Naive thymus-derived CD8-positive, alpha-beta T cell (primary cell): ENCODE results near the gene PDE4D. TPM values are rescaled to one million over a fixed set of nuclear protein-coding genes. Genes with fewer than 3 reads are reported as not detected.
A peak's percentile ranks its signal among the peaks of the same experiment; 100 is the strongest.
"Not testable (repeated sequence)": the region's sequence is repeated elsewhere in the genome, so short reads cannot be mapped to it uniquely, and the experiment has no call there.

ENCODE experiments used
- ATAC-seq, 2 donors: fragments of 150-1000 bp; cut with Tn5 transposase in 1 of 2; sonication (Bioruptor Pico), chemical (Tn5 transposase) in 1 of 2; 1 replicate in 1 of 2; 2 replicates in 1 of 2; pipeline ENCODE4 v1.10.0; 2021; ENCODE audit warnings: mild to moderate bottlenecking in 2 of 2, moderate library complexity in 2 of 2
- POLR2A ChIA-PET: fragments of 350-600 bp; sonication (Branson Sonifier 250); formaldehyde crosslinking; loops from one replicate; lab custom pipeline; 2021; ENCODE audit warnings: antibody characterized with exemption; lab: Charles Lee
- DNase-seq, 10 donors: peaks; one replicate each; pipeline versions ENCODE4 v3.0.0 to v3.0.0-alpha.2; 2020 to 2022
- H3K27ac Mint-ChIP-seq, 10 donors: one replicate each; pipeline ENCODE4 v1.8.0; 2020 to 2022; ENCODE audit warnings: mild to moderate bottlenecking in 10 of 10, mixed read lengths in 10 of 10, moderate library complexity in 4 of 10, inconsistent platforms in 1 of 10
- H3K27me3 Mint-ChIP-seq, 5 donors: one replicate each; pipeline ENCODE4 v1.8.0; 2021 to 2022; ENCODE audit warnings: mixed read lengths in 5 of 5
- H3K36me3 Mint-ChIP-seq, 3 donors: one replicate each; pipeline ENCODE4 v1.8.0; 2020 to 2022; ENCODE audit warnings: mixed read lengths in 3 of 3, mild to moderate bottlenecking in 2 of 3, inconsistent platforms in 1 of 3
- H3K4me1 Mint-ChIP-seq, 4 donors: one replicate each; pipeline ENCODE4 v1.8.0; 2021 to 2022; ENCODE audit warnings: mixed read lengths in 4 of 4
- H3K4me3 Mint-ChIP-seq, 10 donors: one replicate each; pipeline ENCODE4 v1.8.0; 2020 to 2022; ENCODE audit warnings: mild to moderate bottlenecking in 10 of 10, mixed read lengths in 10 of 10, moderate library complexity in 6 of 10, inconsistent platforms in 1 of 10
- H3K9me3 Mint-ChIP-seq, 9 donors: one replicate each; pipeline ENCODE4 v1.8.0; 2020 to 2022; ENCODE audit warnings: mixed read lengths in 9 of 9, mild to moderate bottlenecking in 3 of 9, inconsistent platforms in 1 of 9, moderate library complexity in 1 of 9
- polyA plus RNA-seq, 3 donors: library from polyadenylated mRNA; unstranded; fragments of 300-500 nt; fragmentation: Illumina TruSeq; gene quantifications; one replicate each; pipeline ENCODE4 v1.2.3, GENCODE V29; 2021
- total RNA-seq, 8 experiments: library from RNA in 2 of 8; stranded (reverse) in 2 of 8; gene quantifications; one replicate each; pipeline ENCODE4 v1.2.3 and lab custom pipeline; 2021 to 2026

The PDE4D gene
- total and polyA plus RNA-seq, 5 experiments from 2014 or later = 5.8 to 35.9 (median 8.8) TPM

DNA sequence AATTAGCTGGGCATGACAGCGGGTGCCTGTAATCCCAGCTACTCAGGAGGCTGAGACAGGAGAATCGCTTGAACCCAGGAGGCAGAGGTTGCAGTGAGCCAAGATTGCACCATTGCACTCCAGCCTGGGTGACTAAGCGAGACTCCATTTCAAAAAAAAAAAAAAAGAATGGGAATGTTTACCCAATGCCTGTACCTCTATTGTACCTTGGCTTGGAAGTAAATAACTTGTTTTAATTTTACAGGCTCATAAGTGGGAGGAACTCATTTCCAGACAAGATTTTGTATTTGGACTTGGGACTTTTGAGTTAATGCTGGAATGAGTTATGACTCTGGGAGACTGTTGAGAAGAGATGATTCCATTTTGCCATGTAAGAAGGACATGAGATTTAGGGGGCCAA, 484.5 kb downstream of the PDE4D start:
- POLR2A ChIA-PET, H3K27ac Mint-ChIP-seq, H3K4me1 Mint-ChIP-seq, H3K4me3 Mint-ChIP-seq, DNase-seq, ATAC-seq: not testable (repeated sequence)
- peaks cover 6 to 24% (median 9%) of the 10 kb centered on the region in 5 donors for H3K27me3 Mint-ChIP-seq
- peaks cover 0 to 17% (median 5%) of the 10 kb centered on the region in 3 donors for H3K36me3 Mint-ChIP-seq
- peaks cover 0 to 22% (median 10%) of the 10 kb centered on the region in 9 donors for H3K9me3 Mint-ChIP-seq

DNA sequence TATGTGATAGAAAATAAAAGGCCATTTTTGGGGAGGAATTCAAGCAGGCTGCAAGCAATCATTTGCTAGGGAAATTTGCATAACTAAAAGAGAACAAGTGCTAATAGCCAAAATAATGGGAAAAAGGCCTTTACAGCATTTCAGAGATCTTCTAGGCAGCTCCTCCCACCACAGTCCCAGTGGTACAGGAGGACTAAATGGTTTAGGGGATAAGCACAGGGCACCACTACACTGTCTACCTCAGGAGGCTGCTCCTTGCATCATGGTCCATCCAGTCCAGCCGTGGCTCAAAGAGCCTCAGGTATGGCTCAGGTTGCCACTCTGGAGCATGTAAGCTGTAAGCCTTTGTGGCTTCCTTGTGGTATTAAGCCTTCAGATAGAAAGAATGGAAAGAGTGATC, 485.6 kb downstream of the PDE4D start:
- no peak for ATAC-seq
- Mint-ChIP-seq H3K4me1 (peaks cover 0 to 1% (median 0%) of the 10 kb centered on the region in 4 donors), H3K27me3 (peaks cover 3 to 19% (median 11%) of the 10 kb centered on the region in 5 donors), H3K4me3 (no peak overlapping the region), H3K27ac (no peak overlapping the region), H3K9me3 (peaks cover 0 to 22% (median 10%) of the 10 kb centered on the region in 9 donors), H3K36me3 (peaks cover 0 to 17% (median 5%) of the 10 kb centered on the region in 3 donors)
- POLR2A ChIA-PET = no interaction called here
- DNase-seq = no peak

DNA sequence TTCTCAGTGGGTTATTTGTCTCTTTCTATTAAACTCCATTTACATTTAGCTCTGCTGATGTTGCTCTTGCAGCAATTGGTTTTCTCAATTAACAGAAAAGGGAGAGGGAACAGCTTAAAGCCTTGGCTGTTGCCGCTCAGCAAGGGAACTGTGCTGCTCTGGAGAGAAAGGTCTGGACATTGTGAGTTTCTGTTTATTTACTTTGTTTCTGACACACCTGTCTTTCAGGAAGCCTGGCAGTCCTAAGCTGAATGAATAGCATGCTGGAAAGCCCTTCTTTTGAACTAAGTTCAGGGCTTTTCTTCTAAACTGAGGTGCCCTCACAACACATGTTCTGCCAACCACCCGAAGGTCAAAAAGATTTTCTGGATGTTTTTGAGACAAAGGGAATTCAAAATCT, 491.9 kb downstream of the PDE4D start:
- DNase-seq (no peak), ATAC-seq (no peak)
- H3K27me3 Mint-ChIP-seq = peaks cover 0 to 5% (median 2%) of the 10 kb centered on the region in 5 donors
- no peaks in the 10 kb centered on the region for H3K36me3 Mint-ChIP-seq
- H3K4me1 Mint-ChIP-seq = peaks cover 0 to 1% (median 0%) of the 10 kb centered on the region in 4 donors
- POLR2A ChIA-PET = no interaction called here
- H3K9me3 Mint-ChIP-seq = peaks cover 0 to 7% (median under 1%) of the 10 kb centered on the region in 9 donors
- no peak overlapping the region for H3K27ac Mint-ChIP-seq
- no peak overlapping the region for H3K4me3 Mint-ChIP-seq

DNA sequence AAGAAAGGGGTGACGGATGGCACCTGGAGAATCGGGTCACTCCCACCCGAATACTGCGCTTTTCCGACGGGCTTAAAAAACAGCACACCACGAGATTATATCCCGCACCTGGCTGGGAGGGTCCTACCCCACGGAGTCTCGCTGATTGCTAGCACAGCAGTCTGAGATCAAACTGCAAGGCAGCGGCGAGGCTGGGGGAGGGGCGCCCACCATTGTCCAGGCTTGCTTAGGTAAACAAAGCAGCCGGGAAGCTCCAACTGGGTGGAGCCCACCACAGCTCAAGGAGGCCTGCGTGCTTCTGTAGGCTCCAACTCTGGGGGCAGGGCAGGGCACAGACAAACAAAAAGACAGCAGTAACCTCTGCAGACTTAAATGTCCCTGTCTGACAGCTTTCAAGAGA, 498.6 kb downstream of the PDE4D start:
- POLR2A ChIA-PET, H3K4me3 Mint-ChIP-seq, H3K36me3 Mint-ChIP-seq, DNase-seq, H3K27ac Mint-ChIP-seq, ATAC-seq, H3K9me3 Mint-ChIP-seq, H3K4me1 Mint-ChIP-seq: not testable (repeated sequence)
- peaks cover 0 to 16% (median 3%) of the 10 kb centered on the region in 5 donors for H3K27me3 Mint-ChIP-seq

DNA sequence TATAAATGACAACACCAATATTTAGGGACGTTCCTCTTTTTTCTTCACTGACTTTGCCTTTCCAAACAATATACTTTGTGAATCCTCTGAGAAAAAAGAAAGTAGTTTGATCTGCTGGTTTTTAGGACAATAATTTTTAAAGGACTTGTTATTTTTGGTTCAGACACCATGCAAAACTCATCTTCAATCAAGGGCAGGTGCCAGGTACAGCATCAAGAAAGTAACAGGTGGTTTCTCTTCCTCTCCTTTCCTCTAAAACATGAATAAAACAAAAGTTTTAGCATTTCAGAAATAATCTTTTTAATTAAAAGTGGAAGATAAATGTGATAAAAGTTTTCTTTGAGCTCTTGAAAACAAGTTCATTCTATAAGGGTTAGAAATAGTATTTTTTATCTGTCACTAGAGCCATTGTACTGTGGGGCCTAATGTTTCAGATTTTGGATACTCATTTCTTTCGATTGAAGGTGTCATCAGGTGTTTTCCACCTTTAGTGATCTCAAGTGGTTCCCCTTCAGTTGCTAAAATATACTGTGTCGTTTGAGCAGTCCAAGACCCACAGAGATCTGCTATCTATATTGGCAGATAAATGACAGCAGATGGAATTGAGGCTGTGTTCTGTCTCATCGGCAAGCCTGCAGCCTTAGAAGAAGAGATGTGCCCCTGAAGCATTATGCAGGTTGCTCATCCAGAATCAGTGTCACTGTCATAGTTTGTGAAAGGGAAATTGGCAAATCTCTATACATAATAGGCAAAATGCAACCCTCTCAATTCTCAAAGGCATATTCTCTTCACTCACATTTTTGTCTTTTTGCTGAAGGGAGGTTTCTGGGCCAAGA, 499.7 kb downstream of the PDE4D start:
- Mint-ChIP-seq H3K4me3 (no peak overlapping the region), H3K27me3 (peaks cover 4 to 24% (median 8%) of the 10 kb centered on the region in 5 donors), H3K9me3 (no peaks in the 10 kb centered on the region), H3K27ac (no peak overlapping the region), H3K36me3 (no peaks in the 10 kb centered on the region), H3K4me1 (no peaks in the 10 kb centered on the region)
- DNase-seq (no peak), ATAC-seq (no peak)
- POLR2A ChIA-PET = no interaction called here

DNA sequence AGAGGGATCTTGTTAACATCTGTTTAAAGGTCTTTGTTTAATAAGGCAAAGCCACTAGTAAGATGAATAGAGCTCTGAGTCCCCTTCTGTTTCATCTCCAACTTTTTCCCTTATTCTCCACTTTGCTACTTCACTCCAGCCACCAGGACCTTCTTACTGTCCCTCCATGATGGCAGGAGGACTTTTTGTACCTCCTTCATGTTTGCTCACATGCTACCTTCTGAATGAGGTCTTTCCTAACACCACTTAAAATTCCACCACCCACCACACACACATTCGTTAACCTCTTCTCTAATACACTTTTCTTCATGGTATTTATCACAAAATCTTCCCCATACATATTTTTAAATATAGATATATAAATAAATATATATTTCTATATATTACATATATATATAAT, 501.9 kb downstream of the PDE4D start:
- POLR2A ChIA-PET = no interaction called here
- ATAC-seq (no peak), DNase-seq (no peak)
- peaks cover 4 to 24% (median 10%) of the 10 kb centered on the region in 5 donors for H3K27me3 Mint-ChIP-seq
- H3K4me1 Mint-ChIP-seq = no peaks in the 10 kb centered on the region
- no peaks in the 10 kb centered on the region for H3K36me3 Mint-ChIP-seq
- no peak overlapping the region for H3K4me3 Mint-ChIP-seq
- H3K27ac Mint-ChIP-seq = no peak overlapping the region
- no peaks in the 10 kb centered on the region for H3K9me3 Mint-ChIP-seq

DNA sequence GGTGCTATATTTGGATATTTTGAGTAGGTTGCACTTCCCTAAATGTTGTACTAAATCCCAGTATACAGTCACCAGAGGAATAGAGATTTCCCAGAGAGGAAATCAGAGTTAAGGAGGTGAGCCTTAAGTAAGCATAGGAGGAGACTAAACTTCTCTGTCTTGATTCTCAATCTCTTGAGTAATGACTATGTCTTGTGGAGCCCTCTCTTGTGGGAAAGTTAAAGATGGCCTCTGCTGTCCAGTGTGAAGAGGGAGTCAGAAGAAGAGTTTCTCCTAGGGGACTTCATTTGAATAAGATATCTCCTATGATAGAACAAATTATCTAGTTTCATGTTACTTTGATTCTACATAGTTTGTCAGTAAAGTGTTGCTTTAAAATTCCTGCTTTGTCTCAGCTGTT, 502.5 kb downstream of the PDE4D start:
- Mint-ChIP-seq H3K27ac (no peak overlapping the region), H3K9me3 (no peaks in the 10 kb centered on the region)

DNA sequence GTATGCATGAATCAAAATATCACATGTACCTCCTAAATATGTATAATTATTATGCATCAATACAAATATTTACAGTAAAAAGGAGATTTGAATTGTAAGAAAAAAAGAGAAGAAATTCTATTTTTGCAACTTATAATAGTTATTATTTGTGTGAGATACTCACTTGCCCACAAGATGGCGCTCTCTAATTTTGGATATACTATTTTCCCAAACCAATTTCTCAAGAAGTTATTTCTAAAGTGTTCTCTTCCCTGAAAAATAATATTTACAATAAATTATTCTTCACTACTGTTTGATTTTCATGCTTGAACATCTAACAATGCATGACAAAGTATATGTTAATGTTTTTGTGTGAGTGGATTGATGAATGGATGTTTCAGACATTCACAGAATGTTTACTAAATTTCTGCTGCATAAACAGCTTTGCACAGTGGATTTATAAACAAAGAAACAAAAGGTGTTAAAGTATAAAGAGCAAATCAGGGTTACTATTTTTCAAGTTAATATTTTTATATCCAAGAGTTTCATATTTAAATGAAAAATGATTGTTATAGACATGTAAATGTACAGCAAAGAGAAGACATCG, 503.4 kb downstream of the PDE4D start:
- POLR2A ChIA-PET = no interaction called here
- DNase-seq (peak in 3 of 10 donors; percentile 15 to 17 (median 16)), ATAC-seq (no peak)
- Mint-ChIP-seq H3K4me3 (no peak overlapping the region), H3K4me1 (no peaks in the 10 kb centered on the region), H3K36me3 (no peaks in the 10 kb centered on the region), H3K27ac (no peak overlapping the region), H3K27me3 (peaks cover 5 to 24% (median 12%) of the 10 kb centered on the region in 5 donors), H3K9me3 (no peaks in the 10 kb centered on the region)

More for the DNA sequence above, 502.5 kb downstream of the PDE4D start:
- Mint-ChIP-seq H3K36me3 (no peaks in the 10 kb centered on the region), H3K27me3 (peaks cover 5 to 24% (median 11%) of the 10 kb centered on the region in 5 donors), H3K4me3 (no peak overlapping the region), H3K4me1 (no peaks in the 10 kb centered on the region)
- ATAC-seq (no peak), DNase-seq (no peak)
- POLR2A ChIA-PET = no interaction called here

DNA sequence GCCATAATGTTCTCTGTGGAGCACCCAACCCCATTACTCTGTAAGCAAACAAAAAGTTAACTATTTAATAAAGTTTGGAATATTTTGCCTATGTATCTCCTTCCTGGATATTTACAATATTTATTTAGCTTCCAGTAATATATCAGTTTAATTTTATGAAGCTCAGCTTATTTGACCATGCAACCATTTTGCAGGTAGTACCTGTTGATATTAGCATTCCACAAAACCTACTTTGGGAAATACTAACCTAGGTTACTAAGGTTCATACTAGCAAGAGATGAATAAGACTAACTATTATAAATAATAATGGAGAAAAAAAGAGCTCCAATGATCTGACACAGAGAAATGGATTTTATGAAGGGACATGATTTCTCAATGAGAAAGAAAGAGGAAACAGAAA, 506.4 kb downstream of the PDE4D start:
- no peaks in the 10 kb centered on the region for H3K9me3 Mint-ChIP-seq
- no peaks in the 10 kb centered on the region for H3K4me1 Mint-ChIP-seq
- H3K27me3 Mint-ChIP-seq = peaks cover 5 to 12% (median 9%) of the 10 kb centered on the region in 5 donors
- POLR2A ChIA-PET = no interaction called here
- no peak overlapping the region for H3K27ac Mint-ChIP-seq
- no peaks in the 10 kb centered on the region for H3K36me3 Mint-ChIP-seq
- DNase-seq = no peak
- ATAC-seq = no peak
- no peak overlapping the region for H3K4me3 Mint-ChIP-seq

DNA sequence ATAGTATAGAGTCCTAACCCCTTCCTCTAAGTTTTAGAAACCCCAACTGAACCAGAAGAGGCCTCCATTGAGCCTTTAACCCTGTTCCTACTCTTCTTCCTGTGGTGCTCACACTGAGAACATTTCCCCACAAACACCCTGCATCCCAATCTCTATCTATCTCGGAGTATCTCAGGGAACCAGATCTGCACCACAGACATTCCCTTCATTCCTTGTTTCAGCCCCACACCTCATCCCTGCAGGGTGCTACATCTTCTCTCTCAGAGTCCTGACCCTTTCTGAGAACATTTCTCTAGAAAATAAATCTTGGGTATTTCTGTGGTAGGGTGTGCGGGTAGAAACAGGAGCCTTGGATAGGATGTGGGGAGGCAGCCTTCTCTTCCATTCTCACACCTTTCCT, 507.8 kb downstream of the PDE4D start:
- POLR2A ChIA-PET = no interaction called here
- H3K36me3 Mint-ChIP-seq = no peaks in the 10 kb centered on the region
- H3K9me3 Mint-ChIP-seq = no peaks in the 10 kb centered on the region
- no peak overlapping the region for H3K4me3 Mint-ChIP-seq
- ATAC-seq (no peak), DNase-seq (no peak)
- no peaks in the 10 kb centered on the region for H3K4me1 Mint-ChIP-seq
- H3K27ac Mint-ChIP-seq = no peak overlapping the region
- H3K27me3 Mint-ChIP-seq = peaks cover 5 to 12% (median 9%) of the 10 kb centered on the region in 5 donors

DNA sequence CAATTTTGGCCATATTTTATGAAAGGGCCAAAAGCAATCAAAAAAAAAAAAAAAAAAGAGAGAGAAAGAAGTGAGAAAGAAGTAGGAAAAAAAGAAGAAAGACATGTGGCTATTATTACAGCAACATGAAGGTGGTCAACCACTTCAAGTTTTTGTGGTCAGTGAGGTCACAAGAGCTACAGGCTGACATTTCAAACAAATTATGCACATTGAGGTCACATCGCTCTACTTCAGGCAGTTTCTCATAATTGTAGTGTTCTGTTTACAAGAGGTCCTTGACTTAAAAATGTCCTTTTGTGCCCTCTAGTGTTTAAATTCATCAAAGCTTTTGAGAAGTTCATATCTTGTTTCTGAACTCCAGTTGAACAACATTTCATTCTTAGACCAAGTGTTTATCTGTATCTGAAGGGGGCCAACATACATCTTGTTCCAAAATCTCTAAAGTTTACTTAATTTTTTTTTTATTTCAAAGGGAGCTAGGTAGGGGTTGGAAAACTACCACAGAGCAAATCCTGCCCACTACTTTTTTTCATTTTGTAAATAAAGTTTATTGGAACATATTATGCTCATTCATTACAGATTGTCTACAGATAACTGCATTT, 513.1 kb downstream of the PDE4D start:
- peaks cover 0 to 4% (median 0%) of the 10 kb centered on the region in 9 donors for H3K9me3 Mint-ChIP-seq
- peak overlapping the region in 1 of 10 donors; percentile 47 for H3K27ac Mint-ChIP-seq
- no peaks in the 10 kb centered on the region for H3K27me3 Mint-ChIP-seq
- POLR2A ChIA-PET = no interaction called here
- DNase-seq (peak in 6 of 10 donors; percentile 1 to 50 (median 20)), ATAC-seq (peak; percentile 60 to 77)
- H3K36me3 Mint-ChIP-seq = no peaks in the 10 kb centered on the region
- no peak overlapping the region for H3K4me3 Mint-ChIP-seq
- peaks cover 0 to 3% (median 1%) of the 10 kb centered on the region in 4 donors for H3K4me1 Mint-ChIP-seq

DNA sequence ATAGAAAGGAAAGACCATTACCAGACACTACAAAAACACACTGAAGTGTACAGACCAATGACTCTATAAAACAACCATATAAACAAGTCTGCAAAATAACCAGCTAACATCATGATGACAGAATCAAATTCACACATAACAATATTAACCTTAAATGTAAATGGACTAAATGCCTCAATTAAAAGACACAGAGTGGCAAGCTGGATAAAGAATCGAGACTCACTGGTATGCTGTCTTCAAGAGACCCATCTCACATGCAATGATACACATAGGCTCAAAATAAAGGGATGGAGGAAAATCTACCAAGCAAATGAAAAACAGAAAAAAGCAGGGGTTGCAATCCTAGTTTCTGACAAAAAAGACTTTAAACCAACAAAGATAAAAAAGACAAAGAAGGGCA, 519.5 kb downstream of the PDE4D start:
- peaks cover 0 to 11% (median 7%) of the 10 kb centered on the region in 3 donors for H3K36me3 Mint-ChIP-seq
- H3K4me1 Mint-ChIP-seq, DNase-seq, H3K27ac Mint-ChIP-seq, H3K4me3 Mint-ChIP-seq, POLR2A ChIA-PET, ATAC-seq: not testable (repeated sequence)
- H3K27me3 Mint-ChIP-seq = peaks cover 0 to 13% (median 4%) of the 10 kb centered on the region in 5 donors
- H3K9me3 Mint-ChIP-seq = peaks cover 7 to 28% (median 15%) of the 10 kb centered on the region in 9 donors
